Suprapubic skin (tissue), 3 donors: ENCODE data around the gene KYAT1.

Experiments
- EP300 ChIP-seq: sonication (generic); formaldehyde crosslinking; IDR thresholded peaks from one replicate; pipeline ENCODE4 v1.6.1; 2017; ENCODE audit warnings: antibody characterized with exemption
- POLR2A ChIP-seq, 2 donors: fragments of 450-650 bp; IDR thresholded peaks; one replicate each; pipeline ENCODE4 v1.6.1; 2017; ENCODE audit warnings: antibody characterized with exemption in 2 of 2, mild to moderate bottlenecking in 2 of 2, moderate library complexity in 2 of 2
- TF ChIP-seq, protein P1 (sequence below), 2 donors: fragments of 200-600 bp in 1 of 2; fragments of 450-650 bp in 1 of 2; sonication (generic) in 1 of 2; IDR thresholded peaks; one replicate each; pipeline ENCODE4 v1.5.1; 2016 to 2019; ENCODE audit warnings: antibody characterized with exemption in 2 of 2, mild to moderate bottlenecking in 1 of 2, moderate library complexity in 1 of 2

DNA sequence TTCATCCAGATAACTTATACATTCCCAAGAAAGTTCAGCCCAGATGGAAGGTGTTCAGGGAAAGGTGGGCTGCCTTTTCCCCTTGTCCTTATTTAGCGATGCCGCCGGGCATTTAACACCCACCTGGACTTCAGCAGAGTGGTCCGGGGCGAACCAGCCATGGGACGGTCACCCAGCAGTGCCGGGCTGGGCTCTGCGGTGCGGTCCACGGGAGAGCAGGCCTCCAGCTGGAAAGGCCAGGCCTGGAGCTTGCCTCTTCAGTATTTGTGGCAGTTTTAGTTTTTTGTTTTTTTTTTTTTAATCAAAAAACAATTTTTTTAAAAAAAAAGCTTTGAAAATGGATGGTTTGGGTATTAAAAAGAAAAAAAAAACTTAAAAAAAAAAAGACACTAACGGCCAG is 35.0 kb upstream of the KYAT1 start:
- TF ChIP-seq EP300 (no peak), POLR2A (IDR thresholded peaks at IDR 0.05) (no peak)
- TF ChIP-seq, protein P1, sequence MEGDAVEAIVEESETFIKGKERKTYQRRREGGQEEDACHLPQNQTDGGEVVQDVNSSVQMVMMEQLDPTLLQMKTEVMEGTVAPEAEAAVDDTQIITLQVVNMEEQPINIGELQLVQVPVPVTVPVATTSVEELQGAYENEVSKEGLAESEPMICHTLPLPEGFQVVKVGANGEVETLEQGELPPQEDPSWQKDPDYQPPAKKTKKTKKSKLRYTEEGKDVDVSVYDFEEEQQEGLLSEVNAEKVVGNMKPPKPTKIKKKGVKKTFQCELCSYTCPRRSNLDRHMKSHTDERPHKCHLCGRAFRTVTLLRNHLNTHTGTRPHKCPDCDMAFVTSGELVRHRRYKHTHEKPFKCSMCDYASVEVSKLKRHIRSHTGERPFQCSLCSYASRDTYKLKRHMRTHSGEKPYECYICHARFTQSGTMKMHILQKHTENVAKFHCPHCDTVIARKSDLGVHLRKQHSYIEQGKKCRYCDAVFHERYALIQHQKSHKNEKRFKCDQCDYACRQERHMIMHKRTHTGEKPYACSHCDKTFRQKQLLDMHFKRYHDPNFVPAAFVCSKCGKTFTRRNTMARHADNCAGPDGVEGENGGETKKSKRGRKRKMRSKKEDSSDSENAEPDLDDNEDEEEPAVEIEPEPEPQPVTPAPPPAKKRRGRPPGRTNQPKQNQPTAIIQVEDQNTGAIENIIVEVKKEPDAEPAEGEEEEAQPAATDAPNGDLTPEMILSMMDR (IDR thresholded peaks at IDR 0.05) = no peak
